NB4 (cell line): Measurements from ENCODE around the gene KRTAP13-4.

Experiments
- DNase-seq: peaks from one replicate; pipeline ENCODE4 v3.0.0; 2010; ENCODE audit warnings: low read depth
- H3K4me3 ChIP-seq: one replicate; pipeline ENCODE4 v1.5.1; 2011; ENCODE audit warnings: mild to moderate bottlenecking, low read depth, low read length, moderate library complexity
- MYC ChIP-seq: IDR thresholded peaks from 2 replicates; pipeline ENCODE4 v1.6.1; 2011; ENCODE audit warnings: low read depth, low read length
- POLR2A ChIP-seq: IDR thresholded peaks from 2 replicates; pipeline ENCODE4 v1.6.1; 2011; ENCODE audit warnings: mild to moderate bottlenecking; ENCODE audit not compliant: insufficient read length; ENCODE audit errors: extremely low read depth
- TF ChIP-seq, protein P1 (sequence below): IDR thresholded peaks from one replicate; pipeline ENCODE4 v1.5.1; 2012; ENCODE audit warnings: low read depth, low read length
- TF ChIP-seq, protein P2 (sequence below): IDR thresholded peaks from 2 replicates; pipeline ENCODE4 v1.6.1; 2011; ENCODE audit warnings: low read depth, low read length

Gene KRTAP13-4

DNA sequence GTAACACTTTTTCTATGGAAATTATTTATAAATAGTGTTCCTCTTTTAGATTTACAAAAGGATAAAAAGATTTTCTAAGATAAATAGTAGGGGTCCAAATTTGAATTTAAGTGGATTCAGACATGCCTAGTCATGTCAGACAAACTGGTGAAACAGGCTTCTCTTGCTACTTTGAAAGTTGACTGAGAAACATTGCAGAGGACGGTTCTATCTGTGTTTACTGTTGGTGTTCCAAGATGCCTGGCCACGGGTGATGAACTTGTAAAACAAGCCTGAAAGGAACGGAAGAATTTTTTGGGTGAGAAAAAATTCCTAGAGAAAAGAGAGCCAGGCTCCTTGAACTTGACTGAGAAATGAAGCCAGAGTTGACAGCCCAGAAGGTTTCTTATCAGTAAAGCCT is 48.0 kb downstream of the KRTAP13-4 start:
- H3K4me3 ChIP-seq = no peak overlapping the region
- DNase-seq = no peak
- TF ChIP-seq MYC (no peak), POLR2A (no peak)
- TF ChIP-seq, protein P1, sequence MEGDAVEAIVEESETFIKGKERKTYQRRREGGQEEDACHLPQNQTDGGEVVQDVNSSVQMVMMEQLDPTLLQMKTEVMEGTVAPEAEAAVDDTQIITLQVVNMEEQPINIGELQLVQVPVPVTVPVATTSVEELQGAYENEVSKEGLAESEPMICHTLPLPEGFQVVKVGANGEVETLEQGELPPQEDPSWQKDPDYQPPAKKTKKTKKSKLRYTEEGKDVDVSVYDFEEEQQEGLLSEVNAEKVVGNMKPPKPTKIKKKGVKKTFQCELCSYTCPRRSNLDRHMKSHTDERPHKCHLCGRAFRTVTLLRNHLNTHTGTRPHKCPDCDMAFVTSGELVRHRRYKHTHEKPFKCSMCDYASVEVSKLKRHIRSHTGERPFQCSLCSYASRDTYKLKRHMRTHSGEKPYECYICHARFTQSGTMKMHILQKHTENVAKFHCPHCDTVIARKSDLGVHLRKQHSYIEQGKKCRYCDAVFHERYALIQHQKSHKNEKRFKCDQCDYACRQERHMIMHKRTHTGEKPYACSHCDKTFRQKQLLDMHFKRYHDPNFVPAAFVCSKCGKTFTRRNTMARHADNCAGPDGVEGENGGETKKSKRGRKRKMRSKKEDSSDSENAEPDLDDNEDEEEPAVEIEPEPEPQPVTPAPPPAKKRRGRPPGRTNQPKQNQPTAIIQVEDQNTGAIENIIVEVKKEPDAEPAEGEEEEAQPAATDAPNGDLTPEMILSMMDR = no peak
- TF ChIP-seq, protein P2, sequence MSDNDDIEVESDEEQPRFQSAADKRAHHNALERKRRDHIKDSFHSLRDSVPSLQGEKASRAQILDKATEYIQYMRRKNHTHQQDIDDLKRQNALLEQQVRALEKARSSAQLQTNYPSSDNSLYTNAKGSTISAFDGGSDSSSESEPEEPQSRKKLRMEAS = no peak

DNA sequence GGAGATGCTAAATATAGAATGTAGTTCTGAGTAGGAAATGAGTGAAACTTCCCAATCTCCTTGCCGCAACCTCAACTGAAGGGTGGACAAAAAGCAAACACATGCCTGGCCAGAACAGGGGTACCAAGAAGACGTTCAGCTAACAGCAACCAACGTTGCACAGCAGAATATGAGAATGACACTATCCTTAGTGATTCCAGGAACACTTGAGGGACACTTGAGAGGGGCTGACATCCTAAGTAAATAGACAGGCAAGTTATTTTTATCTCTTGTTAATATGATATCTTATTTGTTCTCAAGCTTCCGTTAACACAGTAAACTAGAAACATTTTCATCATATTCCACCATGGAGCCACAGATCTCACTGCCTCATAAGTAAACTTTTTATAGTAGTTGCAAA is 49.2 kb downstream of the KRTAP13-4 start:
- no peak overlapping the region for H3K4me3 ChIP-seq
- no peak for TF ChIP-seq MYC
- TF ChIP-seq, protein P2 = no peak
- no peak for TF ChIP-seq POLR2A
- TF ChIP-seq, protein P1 = no peak
- DNase-seq = no peak

DNA sequence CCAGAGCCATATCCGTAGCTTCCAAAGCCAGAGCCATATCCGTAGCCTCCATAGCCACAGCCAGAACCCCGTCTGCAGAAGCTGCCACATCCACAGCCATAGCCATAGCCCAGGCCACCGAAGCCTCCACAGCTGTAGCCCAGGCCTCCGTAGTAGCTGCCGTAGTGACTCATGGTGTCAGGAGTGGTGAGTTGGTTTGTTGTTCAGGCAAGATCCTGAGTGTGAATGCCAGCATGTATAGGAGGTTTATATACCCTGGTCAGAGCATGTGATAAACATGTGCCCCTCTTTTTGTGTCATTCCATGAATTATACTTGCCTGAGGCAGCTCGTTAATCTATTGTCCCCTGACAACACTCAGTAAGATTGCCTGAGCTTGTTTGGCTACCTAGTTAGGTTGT is 50.1 kb downstream of the KRTAP13-4 start, which contains the start of gene KRTAP19-1:
Gene KRTAP19-1, minus strand, starts transcription at position 223 of the 400 bp plus-strand sequence. Its CDS starts 50 bp downstream, at position 173.
- H3K4me3 ChIP-seq = no peak within 1 kb of the TSS
- no peak for DNase-seq
- TF ChIP-seq, protein P1 = no peak
- TF ChIP-seq MYC (no peak), POLR2A (no peak)
- TF ChIP-seq, protein P2 = no peak
